Retina (tissue), 1 donor: ENCODE data around the gene FOXP4.

Experiments
- DNase-seq: peaks from one replicate; pipeline ENCODE4 v3.0.0-alpha.2; 2016

The FOXP4 gene

GRCh38 chr6:41545703-41546474, at the start of gene FOXP4:
FOXP4 (plus strand) TSS chr6:41546381; CDS start chr6:41565761, 19,380 bp downstream.
- peak; percentile 95 for DNase-seq

GRCh38 chr6:41497573-41497972, 48.6 kb upstream of the FOXP4 start:
- no peak for DNase-seq

- no peak for DNase-seq
Observed at GRCh38 chr6:41497994-41498393, 48.2 kb upstream of the FOXP4 start.

GRCh38 chr6:41498968-41499599, 47.1 kb upstream of the FOXP4 start:
- no peak for DNase-seq

GRCh38 chr6:41500561-41500960, 45.6 kb upstream of the FOXP4 start:
- DNase-seq: no peak

- DNase-seq: no peak
Observed at GRCh38 chr6:41502566-41502916, 43.6 kb upstream of the FOXP4 start.

- peak; percentile 39 for DNase-seq
Observed at GRCh38 chr6:41502917-41503671, 43.1 kb upstream of the FOXP4 start.

GRCh38 chr6:41503827-41504465, 42.2 kb upstream of the FOXP4 start:
- DNase-seq: peak; percentile 67

- DNase-seq: peak; percentile 78
Observed at GRCh38 chr6:41504466-41505121, 41.6 kb upstream of the FOXP4 start.

- peak; percentile 81 for DNase-seq
Observed at GRCh38 chr6:41505122-41506049, 40.8 kb upstream of the FOXP4 start.

GRCh38 chr6:41508479-41508878, 37.7 kb upstream of the FOXP4 start:
- no peak for DNase-seq

- DNase-seq: no peak
Observed at GRCh38 chr6:41509580-41509979, 36.6 kb upstream of the FOXP4 start.

GRCh38 chr6:41511443-41512060, 34.6 kb upstream of the FOXP4 start:
- DNase-seq: no peak

- no peak for DNase-seq
Observed at GRCh38 chr6:41512146-41512701, 34.0 kb upstream of the FOXP4 start.

- no peak for DNase-seq
Observed at GRCh38 chr6:41515995-41516394, 30.2 kb upstream of the FOXP4 start.

GRCh38 chr6:41518118-41518517, 28.1 kb upstream of the FOXP4 start:
- no peak for DNase-seq

GRCh38 chr6:41519305-41519744, 26.9 kb upstream of the FOXP4 start:
- no peak for DNase-seq

- DNase-seq: no peak
Observed at GRCh38 chr6:41519745-41520699, 26.2 kb upstream of the FOXP4 start.

- DNase-seq: no peak
Observed at GRCh38 chr6:41522780-41523548, 23.2 kb upstream of the FOXP4 start.
